Measurements from ENCODE around the gene ASTN2. TPM values are rescaled to one million over a fixed set of nuclear protein-coding genes. Genes with fewer than 3 reads are reported as not detected.

The ASTN2 gene
- total and polyA plus RNA-seq, 2 experiments from 2014 or later, result 7.0 to 24.6 TPM

GRCh38 chr9:117000196-117000723 is 414.6 kb downstream of the ASTN2 start:
- Mint-ChIP-seq H3K27me3 (ENCODE audit: insufficient read depth, low read depth, poor library complexity) (peaks cover 1% of the 10 kb centered on the region), H3K4me1 (no peaks in the 10 kb centered on the region), H3K9me3 (no peaks in the 10 kb centered on the region), H3K36me3 (ENCODE audit: low read depth) (no peaks in the 10 kb centered on the region), H3K4me3 (no peak overlapping the region), H3K27ac (no peak overlapping the region)
- Histone ChIP-seq H3K4me3 (no peak overlapping the region), H3K79me2 (replicated peaks; ENCODE audit: insufficient read depth) (no peaks in the 10 kb centered on the region), H3K9me2 (ENCODE audit: insufficient read depth) (no peaks in the 10 kb centered on the region), H3K36me3 (ENCODE audit: insufficient read depth) (no peaks in the 10 kb centered on the region), H3F3A (replicated peaks; ENCODE audit: low read depth) (no peaks in the 10 kb centered on the region), H2AFZ (no peak overlapping the region), H3K4me1 (ENCODE audit: insufficient read depth) (no peaks in the 10 kb centered on the region), H3K27ac (ENCODE audit: low read depth) (no peak overlapping the region), H3K4me2 (no peak overlapping the region), H3K27me3 (ENCODE audit: insufficient read depth) (no peaks in the 10 kb centered on the region), H4K20me1 (replicated peaks; ENCODE audit: insufficient read depth) (no peaks in the 10 kb centered on the region; the same call in 1 of the 2 replicates)
- TF ChIP-seq, protein P1, sequence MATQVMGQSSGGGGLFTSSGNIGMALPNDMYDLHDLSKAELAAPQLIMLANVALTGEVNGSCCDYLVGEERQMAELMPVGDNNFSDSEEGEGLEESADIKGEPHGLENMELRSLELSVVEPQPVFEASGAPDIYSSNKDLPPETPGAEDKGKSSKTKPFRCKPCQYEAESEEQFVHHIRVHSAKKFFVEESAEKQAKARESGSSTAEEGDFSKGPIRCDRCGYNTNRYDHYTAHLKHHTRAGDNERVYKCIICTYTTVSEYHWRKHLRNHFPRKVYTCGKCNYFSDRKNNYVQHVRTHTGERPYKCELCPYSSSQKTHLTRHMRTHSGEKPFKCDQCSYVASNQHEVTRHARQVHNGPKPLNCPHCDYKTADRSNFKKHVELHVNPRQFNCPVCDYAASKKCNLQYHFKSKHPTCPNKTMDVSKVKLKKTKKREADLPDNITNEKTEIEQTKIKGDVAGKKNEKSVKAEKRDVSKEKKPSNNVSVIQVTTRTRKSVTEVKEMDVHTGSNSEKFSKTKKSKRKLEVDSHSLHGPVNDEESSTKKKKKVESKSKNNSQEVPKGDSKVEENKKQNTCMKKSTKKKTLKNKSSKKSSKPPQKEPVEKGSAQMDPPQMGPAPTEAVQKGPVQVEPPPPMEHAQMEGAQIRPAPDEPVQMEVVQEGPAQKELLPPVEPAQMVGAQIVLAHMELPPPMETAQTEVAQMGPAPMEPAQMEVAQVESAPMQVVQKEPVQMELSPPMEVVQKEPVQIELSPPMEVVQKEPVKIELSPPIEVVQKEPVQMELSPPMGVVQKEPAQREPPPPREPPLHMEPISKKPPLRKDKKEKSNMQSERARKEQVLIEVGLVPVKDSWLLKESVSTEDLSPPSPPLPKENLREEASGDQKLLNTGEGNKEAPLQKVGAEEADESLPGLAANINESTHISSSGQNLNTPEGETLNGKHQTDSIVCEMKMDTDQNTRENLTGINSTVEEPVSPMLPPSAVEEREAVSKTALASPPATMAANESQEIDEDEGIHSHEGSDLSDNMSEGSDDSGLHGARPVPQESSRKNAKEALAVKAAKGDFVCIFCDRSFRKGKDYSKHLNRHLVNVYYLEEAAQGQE (IDR thresholded peaks at IDR 0.05; ENCODE audit: unreplicated experiment), result no peak
- TF ChIP-seq POLR2AphosphoS5 (IDR thresholded peaks at IDR 0.05; ENCODE audit: low read depth), result no peak
- TF ChIP-seq, protein P2, sequence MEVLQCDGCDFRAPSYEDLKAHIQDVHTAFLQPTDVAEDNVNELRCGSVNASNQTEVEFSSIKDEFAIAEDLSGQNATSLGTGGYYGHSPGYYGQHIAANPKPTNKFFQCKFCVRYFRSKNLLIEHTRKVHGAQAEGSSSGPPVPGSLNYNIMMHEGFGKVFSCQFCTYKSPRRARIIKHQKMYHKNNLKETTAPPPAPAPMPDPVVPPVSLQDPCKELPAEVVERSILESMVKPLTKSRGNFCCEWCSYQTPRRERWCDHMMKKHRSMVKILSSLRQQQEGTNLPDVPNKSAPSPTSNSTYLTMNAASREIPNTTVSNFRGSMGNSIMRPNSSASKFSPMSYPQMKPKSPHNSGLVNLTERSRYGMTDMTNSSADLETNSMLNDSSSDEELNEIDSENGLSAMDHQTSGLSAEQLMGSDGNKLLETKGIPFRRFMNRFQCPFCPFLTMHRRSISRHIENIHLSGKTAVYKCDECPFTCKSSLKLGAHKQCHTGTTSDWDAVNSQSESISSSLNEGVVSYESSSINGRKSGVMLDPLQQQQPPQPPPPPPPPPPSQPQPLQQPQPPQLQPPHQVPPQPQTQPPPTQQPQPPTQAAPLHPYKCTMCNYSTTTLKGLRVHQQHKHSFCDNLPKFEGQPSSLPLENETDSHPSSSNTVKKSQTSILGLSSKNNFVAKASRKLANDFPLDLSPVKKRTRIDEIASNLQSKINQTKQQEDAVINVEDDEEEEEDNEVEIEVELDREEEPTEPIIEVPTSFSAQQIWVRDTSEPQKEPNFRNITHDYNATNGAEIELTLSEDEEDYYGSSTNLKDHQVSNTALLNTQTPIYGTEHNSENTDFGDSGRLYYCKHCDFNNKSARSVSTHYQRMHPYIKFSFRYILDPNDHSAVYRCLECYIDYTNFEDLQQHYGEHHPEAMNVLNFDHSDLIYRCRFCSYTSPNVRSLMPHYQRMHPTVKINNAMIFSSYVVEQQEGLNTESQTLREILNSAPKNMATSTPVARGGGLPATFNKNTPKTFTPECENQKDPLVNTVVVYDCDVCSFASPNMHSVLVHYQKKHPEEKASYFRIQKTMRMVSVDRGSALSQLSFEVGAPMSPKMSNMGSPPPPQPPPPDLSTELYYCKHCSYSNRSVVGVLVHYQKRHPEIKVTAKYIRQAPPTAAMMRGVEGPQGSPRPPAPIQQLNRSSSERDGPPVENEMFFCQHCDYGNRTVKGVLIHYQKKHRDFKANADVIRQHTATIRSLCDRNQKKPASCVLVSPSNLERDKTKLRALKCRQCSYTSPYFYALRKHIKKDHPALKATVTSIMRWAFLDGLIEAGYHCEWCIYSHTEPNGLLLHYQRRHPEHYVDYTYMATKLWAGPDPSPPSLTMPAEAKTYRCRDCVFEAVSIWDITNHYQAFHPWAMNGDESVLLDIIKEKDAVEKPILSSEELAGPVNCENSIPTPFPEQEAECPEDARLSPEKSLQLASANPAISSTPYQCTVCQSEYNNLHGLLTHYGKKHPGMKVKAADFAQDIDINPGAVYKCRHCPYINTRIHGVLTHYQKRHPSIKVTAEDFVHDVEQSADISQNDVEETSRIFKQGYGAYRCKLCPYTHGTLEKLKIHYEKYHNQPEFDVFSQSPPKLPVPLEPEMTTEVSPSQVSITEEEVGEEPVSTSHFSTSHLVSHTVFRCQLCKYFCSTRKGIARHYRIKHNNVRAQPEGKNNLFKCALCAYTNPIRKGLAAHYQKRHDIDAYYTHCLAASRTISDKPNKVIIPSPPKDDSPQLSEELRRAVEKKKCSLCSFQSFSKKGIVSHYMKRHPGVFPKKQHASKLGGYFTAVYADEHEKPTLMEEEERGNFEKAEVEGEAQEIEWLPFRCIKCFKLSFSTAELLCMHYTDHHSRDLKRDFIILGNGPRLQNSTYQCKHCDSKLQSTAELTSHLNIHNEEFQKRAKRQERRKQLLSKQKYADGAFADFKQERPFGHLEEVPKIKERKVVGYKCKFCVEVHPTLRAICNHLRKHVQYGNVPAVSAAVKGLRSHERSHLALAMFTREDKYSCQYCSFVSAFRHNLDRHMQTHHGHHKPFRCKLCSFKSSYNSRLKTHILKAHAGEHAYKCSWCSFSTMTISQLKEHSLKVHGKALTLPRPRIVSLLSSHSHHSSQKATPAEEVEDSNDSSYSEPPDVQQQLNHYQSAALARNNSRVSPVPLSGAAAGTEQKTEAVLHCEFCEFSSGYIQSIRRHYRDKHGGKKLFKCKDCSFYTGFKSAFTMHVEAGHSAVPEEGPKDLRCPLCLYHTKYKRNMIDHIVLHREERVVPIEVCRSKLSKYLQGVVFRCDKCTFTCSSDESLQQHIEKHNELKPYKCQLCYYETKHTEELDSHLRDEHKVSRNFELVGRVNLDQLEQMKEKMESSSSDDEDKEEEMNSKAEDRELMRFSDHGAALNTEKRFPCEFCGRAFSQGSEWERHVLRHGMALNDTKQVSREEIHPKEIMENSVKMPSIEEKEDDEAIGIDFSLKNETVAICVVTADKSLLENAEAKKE (CRISPR knock-in tag; IDR thresholded peaks at IDR 0.05), result no peak
- no peak for TF ChIP-seq CTCF (conservative IDR thresholded peaks at IDR 0.05; ENCODE audit: low read depth in 2 of 2)
- TF ChIP-seq CREB1 (CRISPR knock-in tag; IDR thresholded peaks at IDR 0.05; ENCODE audit: low read depth), result no peak
- no peak for TF ChIP-seq ZNF331 (CRISPR knock-in tag; IDR thresholded peaks at IDR 0.05; ENCODE audit: low read depth)
- no peak for TF ChIP-seq NANOG (IDR thresholded peaks at IDR 0.05; ENCODE audit: borderline replicate concordance)
- TF ChIP-seq ETS1 (IDR thresholded peaks at IDR 0.05), result no peak
- TF ChIP-seq EZH2 (IDR thresholded peaks at IDR 0.05; ENCODE audit: low read depth, unreplicated experiment), result no peak
- TF ChIP-seq ZNF114 (CRISPR knock-in tag; IDR thresholded peaks at IDR 0.05), result no peak
- DNase-seq (ENCODE audit: low spot score), result no peak
- ATAC-seq, result no peak

Measured in GM23338 (cell line).